Measurements from ENCODE around the gene HDAC9.

HDAC9 gene

GRCh38 chr7:18495412-18496340, at the start of gene HDAC9:
HDAC9 (plus strand) TSS chr7:18495749; CDS start chr7:18496303, 554 bp downstream.
- DNase-seq = no peak

GRCh38 chr7:18445916-18446520, 49.5 kb upstream of the HDAC9 start:
- no peak for DNase-seq

GRCh38 chr7:18450019-18450418, 45.5 kb upstream of the HDAC9 start:
- DNase-seq = no peak

- DNase-seq = no peak
Observed at GRCh38 chr7:18455606-18456005, 39.9 kb upstream of the HDAC9 start.

- no peak for DNase-seq
Observed at GRCh38 chr7:18457832-18458231, 37.7 kb upstream of the HDAC9 start.

GRCh38 chr7:18458830-18459229, 36.7 kb upstream of the HDAC9 start:
- DNase-seq = no peak

GRCh38 chr7:18459484-18460245, 35.9 kb upstream of the HDAC9 start:
- DNase-seq = no peak

GRCh38 chr7:18461785-18462467, 33.6 kb upstream of the HDAC9 start:
- no peak for DNase-seq

- DNase-seq = no peak
Observed at GRCh38 chr7:18464830-18465229, 30.7 kb upstream of the HDAC9 start.

- DNase-seq = no peak
Observed at GRCh38 chr7:18467011-18467410, 28.5 kb upstream of the HDAC9 start.

- no peak for DNase-seq
Observed at GRCh38 chr7:18468795-18469194, 26.8 kb upstream of the HDAC9 start.

GRCh38 chr7:18469316-18469715, 26.2 kb upstream of the HDAC9 start:
- no peak for DNase-seq

- DNase-seq = no peak
Observed at GRCh38 chr7:18471476-18472160, 23.9 kb upstream of the HDAC9 start.

GRCh38 chr7:18472161-18472483, 23.4 kb upstream of the HDAC9 start:
- no peak for DNase-seq

GRCh38 chr7:18473119-18473518, 22.4 kb upstream of the HDAC9 start:
- DNase-seq = no peak

GRCh38 chr7:18474944-18475343, 20.6 kb upstream of the HDAC9 start:
- no peak for DNase-seq

- DNase-seq = no peak
Observed at GRCh38 chr7:18475488-18475887, 20.1 kb upstream of the HDAC9 start.

GRCh38 chr7:18481776-18482175, 13.8 kb upstream of the HDAC9 start:
- no peak for DNase-seq

GRCh38 chr7:18488049-18488448, 7.5 kb upstream of the HDAC9 start:
- DNase-seq = no peak

GRCh38 chr7:18489624-18490023, 5.9 kb upstream of the HDAC9 start:
- no peak for DNase-seq

- no peak for DNase-seq
Observed at GRCh38 chr7:18491871-18492270, 3.7 kb upstream of the HDAC9 start.

- no peak for DNase-seq
Observed at GRCh38 chr7:18494406-18494805, 1.1 kb upstream of the HDAC9 start.

Data from NCI-H1694 (cell line).